ENCODE results near the gene YDJC.
"Not testable (repeated sequence)": the region's sequence is repeated elsewhere in the genome, so short reads cannot be mapped to it uniquely, and the experiment has no call there.

Gene YDJC

GRCh38 chr22:21621025-21621424 lies 8.8 kb downstream of the YDJC start:
- DNase-seq (ENCODE audit: extremely low read depth, insufficient read length), result no peak

GRCh38 chr22:21617337-21617736 lies 12.5 kb downstream of the YDJC start:
- not testable (repeated sequence) for DNase-seq (ENCODE audit: extremely low read depth, insufficient read length)
- H3K36me3 ChIP-seq (ENCODE audit: control insufficient read depth, insufficient read depth, low read length), result peaks cover 14% of the 10 kb centered on the region

More at GRCh38 chr22:21621025-21621424, 8.8 kb downstream of the YDJC start:
- no peak for TF ChIP-seq CTCF (IDR thresholded peaks at IDR 0.05; ENCODE audit: insufficient read depth, low read length, poor library complexity, severe bottlenecking)
- H3K36me3 ChIP-seq (ENCODE audit: control insufficient read depth, insufficient read depth, low read length), result peaks cover 23% of the 10 kb centered on the region
- no peaks in the 10 kb centered on the region for H3K27me3 ChIP-seq (replicated peaks; ENCODE audit: control insufficient read depth, insufficient read depth, low read length)
- H3K4me3 ChIP-seq (replicated peaks; ENCODE audit: low read depth, low read length), result no peak overlapping the region

GRCh38 chr22:21615731-21616130 lies 14.1 kb downstream of the YDJC start:
- Histone ChIP-seq H3K4me3 (replicated peaks; ENCODE audit: low read depth, low read length) (no peak overlapping the region), H3K27me3 (replicated peaks; ENCODE audit: control insufficient read depth, insufficient read depth, low read length) (no peaks in the 10 kb centered on the region), H3K36me3 (ENCODE audit: control insufficient read depth, insufficient read depth, low read length) (peaks cover 18% of the 10 kb centered on the region)
- DNase-seq (ENCODE audit: extremely low read depth, insufficient read length), result no peak
- no peak for TF ChIP-seq CTCF (IDR thresholded peaks at IDR 0.05; ENCODE audit: insufficient read depth, low read length, poor library complexity, severe bottlenecking)

More at GRCh38 chr22:21617337-21617736, 12.5 kb downstream of the YDJC start:
- not testable (repeated sequence) for H3K27me3 ChIP-seq (replicated peaks; ENCODE audit: control insufficient read depth, insufficient read depth, low read length); H3K4me3 ChIP-seq (replicated peaks; ENCODE audit: low read depth, low read length)

- Histone ChIP-seq H3K27me3 (replicated peaks; ENCODE audit: control insufficient read depth, insufficient read depth, low read length) (no peaks in the 10 kb centered on the region), H3K4me3 (replicated peaks; ENCODE audit: low read depth, low read length) (no peak overlapping the region), H3K36me3 (ENCODE audit: control insufficient read depth, insufficient read depth, low read length) (peaks cover 14% of the 10 kb centered on the region)
- no peak for DNase-seq (ENCODE audit: extremely low read depth, insufficient read length)
- TF ChIP-seq CTCF (IDR thresholded peaks at IDR 0.05; ENCODE audit: insufficient read depth, low read length, poor library complexity, severe bottlenecking), result no peak
These were observed 16.1 kb downstream of the YDJC start for GRCh38 chr22:21613553-21614233.

- no peak for TF ChIP-seq CTCF (IDR thresholded peaks at IDR 0.05; ENCODE audit: insufficient read depth, low read length, poor library complexity, severe bottlenecking)
- Histone ChIP-seq H3K27me3 (replicated peaks; ENCODE audit: control insufficient read depth, insufficient read depth, low read length) (no peaks in the 10 kb centered on the region), H3K36me3 (ENCODE audit: control insufficient read depth, insufficient read depth, low read length) (peaks cover 13% of the 10 kb centered on the region), H3K4me3 (replicated peaks; ENCODE audit: low read depth, low read length) (no peak overlapping the region)
- DNase-seq (ENCODE audit: extremely low read depth, insufficient read length), result no peak
These were observed 17.0 kb downstream of the YDJC start for GRCh38 chr22:21612858-21613257.

GRCh38 chr22:21611210-21611977 lies 18.4 kb downstream of the YDJC start:
- Histone ChIP-seq H3K4me3 (replicated peaks; ENCODE audit: low read depth, low read length) (no peak overlapping the region), H3K27me3 (replicated peaks; ENCODE audit: control insufficient read depth, insufficient read depth, low read length) (no peaks in the 10 kb centered on the region), H3K36me3 (ENCODE audit: control insufficient read depth, insufficient read depth, low read length) (peaks cover 17% of the 10 kb centered on the region)
- DNase-seq (ENCODE audit: extremely low read depth, insufficient read length), result no peak
- no peak for TF ChIP-seq CTCF (IDR thresholded peaks at IDR 0.05; ENCODE audit: insufficient read depth, low read length, poor library complexity, severe bottlenecking)

GRCh38 chr22:21609556-21610157 lies 20.2 kb downstream of the YDJC start:
- peaks cover 16% of the 10 kb centered on the region for H3K36me3 ChIP-seq (ENCODE audit: control insufficient read depth, insufficient read depth, low read length)
- H3K4me3 ChIP-seq (replicated peaks; ENCODE audit: low read depth, low read length); H3K27me3 ChIP-seq (replicated peaks; ENCODE audit: control insufficient read depth, insufficient read depth, low read length); DNase-seq (ENCODE audit: extremely low read depth, insufficient read length): not testable (repeated sequence)

All from GM06990 (cell line).